ENCODE data around the gene RAB14. TPM values are rescaled to one million over a fixed set of nuclear protein-coding genes. Genes with fewer than 3 reads are reported as not detected.
A peak's percentile ranks its signal among the peaks of the same experiment; 100 is the strongest.

RAB14 gene
- total and polyA plus RNA-seq, 2 experiments from 2014 or later = 58.7 to 61.9 TPM

- Histone ChIP-seq H2AFZ (peak overlapping the region; percentile 70), H3K27ac (peak overlapping the region; percentile 96), H3K36me3 (replicated peaks; ENCODE audit: insufficient read depth, low read depth) (no peaks in the 10 kb centered on the region), H3K9me2 (replicated peaks; ENCODE audit: insufficient read depth) (no peaks in the 10 kb centered on the region), H3K4me2 (peak overlapping the region; percentile 94), H3K79me2 (peaks cover 53% of the 10 kb centered on the region), H4K20me1 (ENCODE audit: insufficient read depth, poor library complexity, severe bottlenecking) (peaks cover 48% of the 10 kb centered on the region), H3K27me3 (no peaks in the 10 kb centered on the region), H3K9me3 (ENCODE audit: low read depth) (no peaks in the 10 kb centered on the region), H3K4me1 (ENCODE audit: insufficient read depth) (peaks cover 38% of the 10 kb centered on the region), H3K4me3 (peak overlapping the region; percentile 90)
- TF ChIP-seq, protein P1, sequence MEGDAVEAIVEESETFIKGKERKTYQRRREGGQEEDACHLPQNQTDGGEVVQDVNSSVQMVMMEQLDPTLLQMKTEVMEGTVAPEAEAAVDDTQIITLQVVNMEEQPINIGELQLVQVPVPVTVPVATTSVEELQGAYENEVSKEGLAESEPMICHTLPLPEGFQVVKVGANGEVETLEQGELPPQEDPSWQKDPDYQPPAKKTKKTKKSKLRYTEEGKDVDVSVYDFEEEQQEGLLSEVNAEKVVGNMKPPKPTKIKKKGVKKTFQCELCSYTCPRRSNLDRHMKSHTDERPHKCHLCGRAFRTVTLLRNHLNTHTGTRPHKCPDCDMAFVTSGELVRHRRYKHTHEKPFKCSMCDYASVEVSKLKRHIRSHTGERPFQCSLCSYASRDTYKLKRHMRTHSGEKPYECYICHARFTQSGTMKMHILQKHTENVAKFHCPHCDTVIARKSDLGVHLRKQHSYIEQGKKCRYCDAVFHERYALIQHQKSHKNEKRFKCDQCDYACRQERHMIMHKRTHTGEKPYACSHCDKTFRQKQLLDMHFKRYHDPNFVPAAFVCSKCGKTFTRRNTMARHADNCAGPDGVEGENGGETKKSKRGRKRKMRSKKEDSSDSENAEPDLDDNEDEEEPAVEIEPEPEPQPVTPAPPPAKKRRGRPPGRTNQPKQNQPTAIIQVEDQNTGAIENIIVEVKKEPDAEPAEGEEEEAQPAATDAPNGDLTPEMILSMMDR (IDR thresholded peaks at IDR 0.05; ENCODE audit: poor library complexity) = no peak
- TF ChIP-seq EZH2phosphoT487 (IDR thresholded peaks at IDR 0.05; ENCODE audit: low read depth, severe bottlenecking, unreplicated experiment) = no peak
- no peak for TF ChIP-seq EZH2 (IDR thresholded peaks at IDR 0.05; ENCODE audit: borderline replicate concordance)
- WGBS (ENCODE audit: low lambda C conversion rate, missing lambda C conversion rate) = under 1% methylated on average over 53 of the region's 81 CpGs
- DNase-seq (ENCODE audit: low spot score) = peak; percentile 62
Measured at GRCh38 chr9:121201045-121201737, 478 bp downstream of the RAB14 start.

DNA sequence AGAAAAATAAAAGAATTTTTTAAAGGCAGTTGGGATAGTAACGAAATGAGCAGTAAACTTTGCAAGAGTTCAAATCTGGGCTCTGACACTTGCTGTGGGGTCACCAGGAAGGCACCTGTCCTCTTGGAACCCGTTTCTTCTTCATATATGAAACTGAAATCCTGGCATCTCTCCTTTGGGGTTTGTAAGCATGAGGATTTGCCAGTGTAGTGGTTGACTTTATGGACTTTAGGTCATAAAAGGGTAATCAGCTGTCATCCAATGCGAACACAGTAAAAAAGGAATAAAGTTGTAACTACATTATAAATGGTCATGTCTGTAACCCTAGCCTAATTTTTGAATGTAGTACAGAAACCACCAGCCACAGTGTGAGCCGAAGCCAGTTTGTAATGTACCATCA lies 1.3 kb downstream of the RAB14 start:
- Histone ChIP-seq H3K27ac (peak overlapping the region; percentile 96), H3K4me1 (ENCODE audit: insufficient read depth) (peaks cover 45% of the 10 kb centered on the region), H3K4me2 (peak overlapping the region; percentile 94), H3K36me3 (replicated peaks; ENCODE audit: insufficient read depth, low read depth) (no peaks in the 10 kb centered on the region), H3K79me2 (peaks cover 61% of the 10 kb centered on the region), H3K9me2 (replicated peaks; ENCODE audit: insufficient read depth) (no peaks in the 10 kb centered on the region), H3K4me3 (peak overlapping the region; percentile 90), H2AFZ (no peak overlapping the region), H3K9me3 (ENCODE audit: low read depth) (no peaks in the 10 kb centered on the region), H4K20me1 (ENCODE audit: insufficient read depth, poor library complexity, severe bottlenecking) (peaks cover 57% of the 10 kb centered on the region), H3K27me3 (no peaks in the 10 kb centered on the region)
- DNase-seq (ENCODE audit: low spot score) = peak; percentile 14
- TF ChIP-seq EZH2phosphoT487 (IDR thresholded peaks at IDR 0.05; ENCODE audit: low read depth, severe bottlenecking, unreplicated experiment) = no peak
- TF ChIP-seq, protein P1 (IDR thresholded peaks at IDR 0.05; ENCODE audit: poor library complexity) = no peak
- 26% methylated on average over 4 of the region's 4 CpGs for WGBS (ENCODE audit: low lambda C conversion rate, missing lambda C conversion rate)

DNA sequence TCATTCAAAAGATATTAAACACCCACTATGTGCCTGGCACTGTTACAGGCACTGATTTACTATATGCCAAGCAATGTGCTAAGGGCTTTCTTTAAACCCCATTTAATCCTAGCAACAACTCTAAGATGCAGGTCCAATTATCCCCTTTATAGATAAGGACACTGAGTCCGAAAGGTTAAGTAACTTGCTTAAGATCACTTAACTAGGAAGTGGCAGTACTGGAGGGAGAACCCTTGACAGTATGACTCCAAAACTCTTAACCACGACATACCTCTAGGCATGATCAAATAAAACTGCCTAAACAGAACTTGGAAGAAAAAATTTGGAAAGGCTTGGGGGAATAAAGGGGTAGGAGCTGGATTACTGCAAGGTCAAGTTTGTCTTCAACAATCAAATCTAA lies 1.7 kb downstream of the RAB14 start:
- H3K36me3 ChIP-seq (replicated peaks; ENCODE audit: insufficient read depth, low read depth) = no peaks in the 10 kb centered on the region
- DNase-seq (ENCODE audit: low spot score) = no peak
- 16% methylated on average over 2 of the region's 2 CpGs for WGBS (ENCODE audit: low lambda C conversion rate, missing lambda C conversion rate)
- peak overlapping the region; percentile 96 for H3K27ac ChIP-seq
- H3K4me1 ChIP-seq (ENCODE audit: insufficient read depth) = peaks cover 50% of the 10 kb centered on the region
- no peak for TF ChIP-seq EZH2phosphoT487 (IDR thresholded peaks at IDR 0.05; ENCODE audit: low read depth, severe bottlenecking, unreplicated experiment)
- no peaks in the 10 kb centered on the region for H3K27me3 ChIP-seq
- H3K4me3 ChIP-seq = peak overlapping the region; percentile 90
- no peaks in the 10 kb centered on the region for H3K9me3 ChIP-seq (ENCODE audit: low read depth)
- H2AFZ ChIP-seq = no peak overlapping the region
- peaks cover 61% of the 10 kb centered on the region for H4K20me1 ChIP-seq (ENCODE audit: insufficient read depth, poor library complexity, severe bottlenecking)
- H3K79me2 ChIP-seq = peaks cover 66% of the 10 kb centered on the region
- H3K9me2 ChIP-seq (replicated peaks; ENCODE audit: insufficient read depth) = no peaks in the 10 kb centered on the region
- H3K4me2 ChIP-seq = peak overlapping the region; percentile 94

GRCh38 chr9:121198512-121199042 lies 3.1 kb downstream of the RAB14 start:
- TF ChIP-seq EZH2phosphoT487 (IDR thresholded peaks at IDR 0.05; ENCODE audit: low read depth, severe bottlenecking, unreplicated experiment) (no peak), EZH2 (IDR thresholded peaks at IDR 0.05; ENCODE audit: borderline replicate concordance) (no peak)
- TF ChIP-seq, protein P1 (IDR thresholded peaks at IDR 0.05; ENCODE audit: poor library complexity) = no peak
- Histone ChIP-seq H3K4me1 (ENCODE audit: insufficient read depth) (peaks cover 55% of the 10 kb centered on the region), H3K4me3 (no peak overlapping the region), H3K36me3 (replicated peaks; ENCODE audit: insufficient read depth, low read depth) (no peaks in the 10 kb centered on the region), H3K9me2 (replicated peaks; ENCODE audit: insufficient read depth) (no peaks in the 10 kb centered on the region), H3K9me3 (ENCODE audit: low read depth) (no peaks in the 10 kb centered on the region), H2AFZ (no peak overlapping the region), H4K20me1 (ENCODE audit: insufficient read depth, poor library complexity, severe bottlenecking) (peaks cover 74% of the 10 kb centered on the region), H3K79me2 (peaks cover 79% of the 10 kb centered on the region), H3K27ac (no peak overlapping the region), H3K27me3 (no peaks in the 10 kb centered on the region), H3K4me2 (peak overlapping the region; percentile 94)
- DNase-seq (ENCODE audit: low spot score) = no peak
- 26% methylated on average over 4 of the region's 4 CpGs for WGBS (ENCODE audit: low lambda C conversion rate, missing lambda C conversion rate)

All from hepatocyte (in vitro differentiated cells).